HFF-Myc (cell line): ENCODE measurements around the gene WBP1.

Experiments used
- DNase-seq: peaks from one replicate; pipeline ENCODE4 v3.0.0-alpha.2; 2011; ENCODE audit warnings: low read depth; ENCODE audit errors: extremely low read depth
- H3K4me3 ChIP-seq: replicated peaks from 2 replicates; pipeline ENCODE4 v1.5.1; 2011; ENCODE audit warnings: low read depth, mild to moderate bottlenecking, control low read depth, low read length
- TF ChIP-seq, protein P1 (sequence below): IDR thresholded peaks from 2 replicates; pipeline ENCODE4 v1.5.1; 2012; ENCODE audit warnings: mild to moderate bottlenecking, low read depth, low read length, control low read depth; ENCODE audit errors: missing control alignments

Gene WBP1

GRCh38 chr2:74423231-74424095 lies 34.8 kb upstream of the WBP1 start:
- TF ChIP-seq, protein P1, sequence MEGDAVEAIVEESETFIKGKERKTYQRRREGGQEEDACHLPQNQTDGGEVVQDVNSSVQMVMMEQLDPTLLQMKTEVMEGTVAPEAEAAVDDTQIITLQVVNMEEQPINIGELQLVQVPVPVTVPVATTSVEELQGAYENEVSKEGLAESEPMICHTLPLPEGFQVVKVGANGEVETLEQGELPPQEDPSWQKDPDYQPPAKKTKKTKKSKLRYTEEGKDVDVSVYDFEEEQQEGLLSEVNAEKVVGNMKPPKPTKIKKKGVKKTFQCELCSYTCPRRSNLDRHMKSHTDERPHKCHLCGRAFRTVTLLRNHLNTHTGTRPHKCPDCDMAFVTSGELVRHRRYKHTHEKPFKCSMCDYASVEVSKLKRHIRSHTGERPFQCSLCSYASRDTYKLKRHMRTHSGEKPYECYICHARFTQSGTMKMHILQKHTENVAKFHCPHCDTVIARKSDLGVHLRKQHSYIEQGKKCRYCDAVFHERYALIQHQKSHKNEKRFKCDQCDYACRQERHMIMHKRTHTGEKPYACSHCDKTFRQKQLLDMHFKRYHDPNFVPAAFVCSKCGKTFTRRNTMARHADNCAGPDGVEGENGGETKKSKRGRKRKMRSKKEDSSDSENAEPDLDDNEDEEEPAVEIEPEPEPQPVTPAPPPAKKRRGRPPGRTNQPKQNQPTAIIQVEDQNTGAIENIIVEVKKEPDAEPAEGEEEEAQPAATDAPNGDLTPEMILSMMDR: no peak
- no peak for DNase-seq
- no peak overlapping the region for H3K4me3 ChIP-seq

GRCh38 chr2:74424139-74424992 lies 33.9 kb upstream of the WBP1 start:
- DNase-seq: no peak
- TF ChIP-seq, protein P1: no peak
- H3K4me3 ChIP-seq: no peak overlapping the region

DNA sequence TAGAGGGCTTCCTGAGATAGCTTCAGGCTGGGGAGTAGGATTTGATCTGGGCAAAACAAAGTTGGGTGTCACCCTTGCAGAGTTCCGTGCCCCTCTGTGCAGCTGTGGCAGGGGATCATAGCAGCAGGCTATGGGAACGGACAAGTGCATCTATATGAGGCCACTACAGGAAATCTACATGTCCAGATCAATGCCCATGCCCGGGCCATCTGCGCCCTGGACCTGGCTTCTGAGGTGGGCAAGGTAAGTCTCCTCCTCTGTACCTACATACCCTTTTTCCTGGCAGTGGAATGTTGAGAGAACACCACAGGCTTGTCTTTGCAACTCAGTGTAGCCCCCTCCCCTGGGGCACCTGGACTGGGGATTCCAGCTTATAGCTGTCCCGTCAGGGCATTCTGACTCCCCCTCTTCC lies 33.2 kb upstream of the WBP1 start:
- no peak for DNase-seq
- TF ChIP-seq, protein P1: no peak
- H3K4me3 ChIP-seq: no peak overlapping the region

GRCh38 chr2:74425523-74425922 lies 32.7 kb upstream of the WBP1 start:
- no peak for DNase-seq
- TF ChIP-seq, protein P1: no peak
- H3K4me3 ChIP-seq: no peak overlapping the region

DNA sequence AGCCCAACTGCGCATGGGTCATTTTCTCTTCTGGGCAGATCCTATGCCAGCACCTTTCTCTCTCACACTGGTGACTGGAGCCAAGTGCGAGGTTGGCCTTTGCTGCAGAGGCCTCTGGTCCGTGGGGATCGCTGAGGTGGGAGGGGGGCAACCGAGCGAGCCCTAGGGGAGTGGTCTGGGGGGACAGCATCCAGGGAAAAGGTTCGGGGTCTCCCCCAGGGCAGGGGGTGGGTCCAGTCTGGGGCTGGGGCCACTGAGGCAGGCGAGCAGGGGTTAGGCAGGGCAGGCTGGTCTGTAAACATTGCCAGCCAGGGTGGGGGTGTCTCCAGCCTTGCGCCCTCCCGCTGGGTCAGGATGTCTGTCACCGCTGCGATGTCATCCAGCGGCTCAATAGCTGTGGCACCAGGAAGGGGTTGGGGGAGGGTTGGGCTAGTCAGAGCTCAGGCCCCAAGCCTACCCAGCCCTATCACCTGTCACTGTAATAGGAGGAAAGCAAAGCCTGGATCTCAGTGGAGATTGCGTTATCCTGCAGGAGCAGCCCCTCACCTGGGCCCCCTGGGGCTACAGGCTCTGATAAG lies 32.0 kb upstream of the WBP1 start:
- no peak overlapping the region for H3K4me3 ChIP-seq

DNA sequence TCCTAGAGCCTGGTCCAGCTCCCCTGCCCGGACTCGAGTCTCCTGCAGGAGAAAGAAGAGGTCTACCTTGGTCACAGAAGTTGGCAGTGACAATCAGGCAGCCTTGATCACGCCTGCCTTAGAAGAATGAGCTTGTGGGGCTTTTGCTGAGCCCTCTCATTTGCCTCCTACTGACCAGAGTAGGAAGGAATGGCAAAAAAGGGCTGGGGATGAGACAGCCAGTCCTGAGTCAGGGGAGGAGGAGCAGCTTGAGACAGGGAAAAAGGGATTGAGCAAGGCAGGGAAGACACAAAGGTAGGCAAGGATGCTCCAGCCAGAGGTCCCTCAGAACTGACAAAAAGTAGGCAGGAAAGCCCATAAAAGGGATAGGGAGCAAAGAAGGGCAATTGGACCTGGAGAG lies 30.7 kb upstream of the WBP1 start:
- DNase-seq: no peak

More for the DNA sequence above, 32.0 kb upstream of the WBP1 start:
- no peak for DNase-seq
- TF ChIP-seq, protein P1: no peak

More for the DNA sequence above, 30.7 kb upstream of the WBP1 start:
- TF ChIP-seq, protein P1: no peak
- no peak overlapping the region for H3K4me3 ChIP-seq
